ENCODE measurements around the gene RAC2.

GRCh38 chr22:37232140-37232998 is 11.7 kb downstream of the RAC2 start:
- TF ChIP-seq CTCF (IDR thresholded peaks at IDR 0.05), result no peak
- TF ChIP-seq POLR2AphosphoS5 (IDR thresholded peaks at IDR 0.05), result no peak
